DMS114 treated with DMSO at 0.1 percent for 48 hours (cell line): ENCODE results near the gene KCNAB1.

Experiments used
- DNase-seq: peaks from one replicate; lab custom pipeline; 2025; ENCODE audit not compliant: unreplicated experiment; lab: John Stamatoyannopoulos, UW

KCNAB1 gene

GRCh38 chr3:156443079-156443478, 322.7 kb downstream of the KCNAB1 start:
- no peak for DNase-seq

- DNase-seq: no peak
Observed at GRCh38 chr3:156445117-156446090, 325.0 kb downstream of the KCNAB1 start.

- DNase-seq: no peak
Observed at GRCh38 chr3:156448300-156448699, 327.9 kb downstream of the KCNAB1 start.

GRCh38 chr3:156449710-156450574, 329.6 kb downstream of the KCNAB1 start:
- no peak for DNase-seq

GRCh38 chr3:156455839-156456238, 335.5 kb downstream of the KCNAB1 start:
- DNase-seq: no peak

- DNase-seq: no peak
Observed at GRCh38 chr3:156456771-156457224, 336.4 kb downstream of the KCNAB1 start.

GRCh38 chr3:156459434-156459833, 339.1 kb downstream of the KCNAB1 start:
- DNase-seq: no peak

- no peak for DNase-seq
Observed at GRCh38 chr3:156460206-156460611, 339.8 kb downstream of the KCNAB1 start.

- DNase-seq: no peak
Observed at GRCh38 chr3:156461889-156462288, 341.5 kb downstream of the KCNAB1 start.

GRCh38 chr3:156463123-156463522, 342.7 kb downstream of the KCNAB1 start:
- no peak for DNase-seq

GRCh38 chr3:156465194-156465593, 344.8 kb downstream of the KCNAB1 start:
- no peak for DNase-seq

- no peak for DNase-seq
Observed at GRCh38 chr3:156469456-156469855, 349.1 kb downstream of the KCNAB1 start.

- DNase-seq: no peak
Observed at GRCh38 chr3:156471431-156471830, 351.1 kb downstream of the KCNAB1 start.

GRCh38 chr3:156472150-156472549, 351.8 kb downstream of the KCNAB1 start:
- no peak for DNase-seq

- no peak for DNase-seq
Observed at GRCh38 chr3:156472684-156473083, 352.3 kb downstream of the KCNAB1 start.

GRCh38 chr3:156473341-156473740, 353.0 kb downstream of the KCNAB1 start:
- no peak for DNase-seq

- no peak for DNase-seq
Observed at GRCh38 chr3:156474560-156475389, 354.4 kb downstream of the KCNAB1 start.

GRCh38 chr3:156477323-156477722, 356.9 kb downstream of the KCNAB1 start:
- DNase-seq: no peak

- no peak for DNase-seq
Observed at GRCh38 chr3:156478891-156479290, 358.5 kb downstream of the KCNAB1 start.

GRCh38 chr3:156479604-156480003, 359.2 kb downstream of the KCNAB1 start:
- no peak for DNase-seq

- no peak for DNase-seq
Observed at GRCh38 chr3:156480949-156481348, 360.6 kb downstream of the KCNAB1 start.
